Osteocyte (in vitro differentiated cells): ENCODE data around the gene DOK7. TPM values are rescaled to one million over a fixed set of nuclear protein-coding genes. Genes with fewer than 3 reads are reported as not detected.

Source experiments
- DNase-seq: peaks from one replicate; pipeline ENCODE4 v3.0.0; 2021; ENCODE audit warnings: mixed read lengths; ENCODE audit not compliant: unreplicated experiment; ENCODE audit errors: extremely low spot score
- H3K27ac Mint-ChIP-seq: one replicate; pipeline ENCODE4 v1.8.0; 2021; ENCODE audit warnings: mild to moderate bottlenecking, mixed read lengths; ENCODE audit not compliant: unreplicated experiment
- H3K27me3 Mint-ChIP-seq: one replicate; pipeline ENCODE4 v1.8.0; 2021; ENCODE audit warnings: mixed read lengths; ENCODE audit not compliant: unreplicated experiment
- H3K36me3 Mint-ChIP-seq: one replicate; pipeline ENCODE4 v1.8.0; 2021; ENCODE audit warnings: mixed read lengths; ENCODE audit not compliant: unreplicated experiment
- H3K4me1 Mint-ChIP-seq: one replicate; pipeline ENCODE4 v1.8.0; 2021; ENCODE audit warnings: mixed read lengths; ENCODE audit not compliant: unreplicated experiment
- H3K4me3 Mint-ChIP-seq: one replicate; pipeline ENCODE4 v1.8.0; 2021; ENCODE audit warnings: mild to moderate bottlenecking, moderate library complexity, mixed read lengths; ENCODE audit not compliant: unreplicated experiment
- H3K9me3 Mint-ChIP-seq: one replicate; pipeline ENCODE4 v1.8.0; 2021; ENCODE audit warnings: mixed read lengths; ENCODE audit not compliant: unreplicated experiment
- total RNA-seq: library from RNA; stranded (reverse); gene quantifications from 2 replicates; pipeline ENCODE4 v1.2.1, GENCODE V29; 2021
- TF ChIP-seq, protein P1 (sequence below): fragments of 200-600 bp; sonication (generic); IDR thresholded peaks from 2 replicates; pipeline ENCODE4 v1.5.0; 2021; ENCODE audit warnings: antibody characterized with exemption, mild to moderate bottlenecking, moderate library complexity

DOK7 gene
- total RNA-seq, 1 donor from 2014 or later: not detected

DNA sequence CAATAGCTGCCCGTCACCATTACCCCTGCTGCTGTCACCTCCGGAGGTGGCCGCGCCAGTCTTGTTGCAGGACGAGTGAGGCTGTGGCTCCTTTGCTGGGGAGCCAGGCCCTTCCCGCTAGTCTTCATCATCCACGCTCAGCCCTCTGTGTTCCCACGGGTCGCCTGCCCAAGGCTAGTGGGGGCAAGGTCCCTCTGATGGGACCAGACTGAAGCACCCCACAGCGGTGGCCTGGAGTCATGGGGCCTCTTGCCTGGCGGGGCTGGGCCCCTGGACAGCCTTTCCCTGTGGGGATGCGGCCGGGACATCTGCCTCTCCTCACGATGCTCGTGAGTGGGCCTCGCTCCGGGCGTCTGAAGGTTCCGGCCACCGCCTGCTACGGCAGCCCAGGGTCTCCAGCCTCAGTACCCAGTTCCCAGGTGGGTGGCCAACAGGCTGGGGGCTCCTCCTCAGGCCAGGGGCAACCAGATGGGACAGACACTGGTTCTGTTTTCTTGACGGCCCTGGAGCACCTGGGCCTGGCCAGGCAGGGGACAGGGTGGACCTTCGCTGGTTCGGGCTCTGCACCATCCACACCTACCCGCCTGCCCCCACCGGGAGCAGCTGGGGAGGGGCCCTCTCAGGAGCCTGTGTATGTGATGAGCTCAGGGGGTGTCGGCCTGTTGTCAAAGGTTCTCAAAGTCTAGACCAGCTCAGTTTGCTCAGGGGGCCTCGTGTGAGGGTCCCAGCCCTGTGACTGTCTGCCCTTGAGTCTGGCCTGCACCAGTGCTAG is 32.3 kb downstream of the DOK7 start:
- H3K27ac Mint-ChIP-seq: no peak overlapping the region
- H3K4me3 Mint-ChIP-seq: no peak overlapping the region
- H3K4me1 Mint-ChIP-seq: peaks cover 1% of the 10 kb centered on the region
- TF ChIP-seq, protein P1, sequence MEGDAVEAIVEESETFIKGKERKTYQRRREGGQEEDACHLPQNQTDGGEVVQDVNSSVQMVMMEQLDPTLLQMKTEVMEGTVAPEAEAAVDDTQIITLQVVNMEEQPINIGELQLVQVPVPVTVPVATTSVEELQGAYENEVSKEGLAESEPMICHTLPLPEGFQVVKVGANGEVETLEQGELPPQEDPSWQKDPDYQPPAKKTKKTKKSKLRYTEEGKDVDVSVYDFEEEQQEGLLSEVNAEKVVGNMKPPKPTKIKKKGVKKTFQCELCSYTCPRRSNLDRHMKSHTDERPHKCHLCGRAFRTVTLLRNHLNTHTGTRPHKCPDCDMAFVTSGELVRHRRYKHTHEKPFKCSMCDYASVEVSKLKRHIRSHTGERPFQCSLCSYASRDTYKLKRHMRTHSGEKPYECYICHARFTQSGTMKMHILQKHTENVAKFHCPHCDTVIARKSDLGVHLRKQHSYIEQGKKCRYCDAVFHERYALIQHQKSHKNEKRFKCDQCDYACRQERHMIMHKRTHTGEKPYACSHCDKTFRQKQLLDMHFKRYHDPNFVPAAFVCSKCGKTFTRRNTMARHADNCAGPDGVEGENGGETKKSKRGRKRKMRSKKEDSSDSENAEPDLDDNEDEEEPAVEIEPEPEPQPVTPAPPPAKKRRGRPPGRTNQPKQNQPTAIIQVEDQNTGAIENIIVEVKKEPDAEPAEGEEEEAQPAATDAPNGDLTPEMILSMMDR: no peak
- no peaks in the 10 kb centered on the region for H3K36me3 Mint-ChIP-seq
- DNase-seq: no peak
- H3K27me3 Mint-ChIP-seq: peaks cover 13% of the 10 kb centered on the region
- H3K9me3 Mint-ChIP-seq: no peaks in the 10 kb centered on the region

DNA sequence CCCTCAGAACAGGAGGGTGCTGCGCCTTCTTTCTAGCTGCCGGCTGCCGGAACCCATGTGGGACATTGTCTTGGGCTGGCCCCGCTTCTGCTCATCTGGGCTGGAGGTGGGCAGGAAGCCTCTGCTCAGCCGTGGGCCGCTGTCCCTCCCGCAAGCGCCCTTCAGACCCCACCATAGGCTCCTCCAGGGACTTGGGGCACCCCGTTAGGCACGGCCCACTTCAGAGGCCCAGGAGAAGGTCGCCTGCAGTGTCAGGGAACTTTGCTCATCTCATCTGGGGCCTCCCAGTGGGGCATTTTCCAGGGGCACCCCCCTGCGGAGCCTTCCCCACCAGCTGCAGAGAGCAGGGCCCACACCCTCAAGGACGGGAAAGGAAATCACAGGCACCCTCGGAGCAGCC is 32.9 kb downstream of the DOK7 start:
- no peak for DNase-seq
- H3K4me1 Mint-ChIP-seq: peaks cover 1% of the 10 kb centered on the region
- peaks cover 12% of the 10 kb centered on the region for H3K27me3 Mint-ChIP-seq
- H3K4me3 Mint-ChIP-seq: no peak overlapping the region
- no peak overlapping the region for H3K27ac Mint-ChIP-seq
- H3K36me3 Mint-ChIP-seq: no peaks in the 10 kb centered on the region
- no peaks in the 10 kb centered on the region for H3K9me3 Mint-ChIP-seq
- TF ChIP-seq, protein P1: no peak

DNA sequence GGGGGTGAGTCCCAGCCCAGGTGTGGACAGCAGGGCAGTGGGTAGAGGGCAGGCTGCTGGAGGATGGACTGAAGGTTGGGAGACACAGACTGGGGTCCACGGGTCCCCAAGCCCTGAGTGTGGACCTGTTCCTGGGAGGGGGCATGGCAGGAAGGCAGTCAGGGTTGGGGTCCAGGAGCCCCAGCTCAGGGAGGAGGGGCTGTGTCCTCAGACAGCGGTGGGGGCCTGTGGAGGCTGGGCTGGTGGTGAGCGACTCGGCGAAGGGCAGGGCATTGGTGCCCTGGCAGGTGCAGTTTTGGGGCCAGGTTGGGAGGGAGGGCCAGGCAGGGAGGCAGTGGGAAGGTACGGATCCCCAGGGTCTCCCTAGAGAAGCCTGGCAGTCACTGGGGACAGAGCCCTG is 34.0 kb downstream of the DOK7 start:
- peaks cover 2% of the 10 kb centered on the region for H3K27me3 Mint-ChIP-seq
- TF ChIP-seq, protein P1: no peak
- no peak for DNase-seq
- no peak overlapping the region for H3K27ac Mint-ChIP-seq
- H3K4me3 Mint-ChIP-seq: no peak overlapping the region
- no peaks in the 10 kb centered on the region for H3K9me3 Mint-ChIP-seq
- H3K36me3 Mint-ChIP-seq: no peaks in the 10 kb centered on the region
- no peaks in the 10 kb centered on the region for H3K4me1 Mint-ChIP-seq

DNA sequence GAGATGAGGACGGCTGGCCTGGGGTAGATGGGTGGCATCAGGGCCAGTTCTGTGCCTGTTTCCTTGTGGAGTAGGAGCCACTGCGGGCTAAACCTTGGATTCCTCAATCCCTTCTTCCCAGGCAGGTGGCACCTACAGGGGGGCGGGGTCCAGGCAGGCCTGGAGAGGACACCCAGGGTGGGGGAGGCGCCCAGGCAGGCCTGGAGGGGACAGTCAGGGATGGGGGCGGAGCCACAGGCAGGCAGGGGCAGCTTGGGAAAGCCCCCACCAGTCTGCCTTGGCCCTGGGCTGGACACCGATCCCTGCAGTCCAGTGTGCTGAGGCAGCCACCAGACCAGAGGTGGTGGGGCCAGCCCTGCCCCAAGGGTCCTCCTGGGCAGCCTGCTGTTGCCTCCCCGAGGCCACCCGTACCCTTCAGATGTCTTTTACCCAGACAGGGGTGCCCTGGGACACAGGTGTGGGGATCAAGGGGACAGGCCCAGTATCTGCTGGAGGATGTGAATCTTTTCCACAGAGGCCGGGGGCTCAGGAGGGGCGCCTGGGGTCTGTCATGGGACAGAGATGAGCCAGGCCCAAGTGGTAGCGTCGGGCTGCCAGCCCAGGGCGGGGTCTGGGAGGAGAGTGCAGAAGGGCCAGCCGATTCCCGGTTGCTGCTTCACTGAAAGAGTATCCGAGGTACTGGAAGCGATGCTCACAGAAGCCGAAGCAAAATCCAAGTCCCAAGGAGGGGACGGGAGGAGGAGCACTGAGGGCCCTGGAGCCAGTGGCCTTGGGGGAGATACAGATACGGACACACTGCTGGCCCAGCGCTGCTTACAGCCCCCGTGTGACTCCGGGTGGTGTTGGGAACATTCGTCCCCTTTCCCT is 34.6 kb downstream of the DOK7 start:
- no peak overlapping the region for H3K4me3 Mint-ChIP-seq
- TF ChIP-seq, protein P1: no peak
- H3K27ac Mint-ChIP-seq: no peak overlapping the region
- no peak for DNase-seq
- H3K4me1 Mint-ChIP-seq: no peaks in the 10 kb centered on the region
- no peaks in the 10 kb centered on the region for H3K36me3 Mint-ChIP-seq
- no peaks in the 10 kb centered on the region for H3K27me3 Mint-ChIP-seq
- H3K9me3 Mint-ChIP-seq: no peaks in the 10 kb centered on the region

DNA sequence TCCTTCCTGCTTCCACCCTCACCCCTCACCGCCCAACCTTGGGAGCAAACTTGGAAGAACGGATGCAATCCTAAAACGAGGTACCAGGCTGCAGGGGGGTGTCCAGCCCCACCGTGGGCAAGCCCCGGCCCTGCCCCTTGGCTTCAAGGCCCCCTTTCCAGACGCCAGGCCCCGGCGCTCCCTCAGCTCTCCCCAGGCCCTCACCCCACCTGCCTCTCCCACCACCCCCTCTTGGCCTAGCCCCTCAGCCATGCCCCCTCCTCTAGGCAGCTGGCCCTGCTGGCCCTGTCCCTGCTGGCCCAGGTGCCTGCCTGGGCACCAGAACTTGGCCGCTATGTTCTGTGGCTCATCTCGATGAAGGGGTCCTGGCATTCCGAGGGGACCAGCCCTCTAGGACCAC is 35.3 kb downstream of the DOK7 start:
- TF ChIP-seq, protein P1: no peak
- H3K27me3 Mint-ChIP-seq: no peaks in the 10 kb centered on the region
- DNase-seq: no peak
- no peaks in the 10 kb centered on the region for H3K9me3 Mint-ChIP-seq
- no peaks in the 10 kb centered on the region for H3K4me1 Mint-ChIP-seq
- no peak overlapping the region for H3K27ac Mint-ChIP-seq
- peaks cover 1% of the 10 kb centered on the region for H3K36me3 Mint-ChIP-seq
- no peak overlapping the region for H3K4me3 Mint-ChIP-seq
